ENCODE results near the gene PDLIM1.

Gene PDLIM1

GRCh38 chr10:95267251-95267650, 23.6 kb downstream of the PDLIM1 start:
- no peak for TF ChIP-seq CTCF (IDR thresholded peaks at IDR 0.05; ENCODE audit: low read depth, low read length, missing control alignments)

GRCh38 chr10:95266674-95267095, 24.1 kb downstream of the PDLIM1 start:
- no peak for TF ChIP-seq CTCF (IDR thresholded peaks at IDR 0.05; ENCODE audit: low read depth, low read length, missing control alignments)
- DNase-seq (ENCODE audit: extremely low read depth, low read depth): peak; percentile 57

More at GRCh38 chr10:95267251-95267650, 23.6 kb downstream of the PDLIM1 start:
- no peak for DNase-seq (ENCODE audit: extremely low read depth, low read depth)
- no peak overlapping the region for H3K4me3 ChIP-seq (replicated peaks; ENCODE audit: low read depth, low read length)

GRCh38 chr10:95265572-95265971, 25.2 kb downstream of the PDLIM1 start:
- no peak overlapping the region for H3K4me3 ChIP-seq (replicated peaks; ENCODE audit: low read depth, low read length)
- DNase-seq (ENCODE audit: extremely low read depth, low read depth): no peak
- TF ChIP-seq CTCF (IDR thresholded peaks at IDR 0.05; ENCODE audit: low read depth, low read length, missing control alignments): no peak

More at GRCh38 chr10:95266674-95267095, 24.1 kb downstream of the PDLIM1 start:
- H3K4me3 ChIP-seq (replicated peaks; ENCODE audit: low read depth, low read length): no peak overlapping the region

- H3K4me3 ChIP-seq (replicated peaks; ENCODE audit: low read depth, low read length): no peak overlapping the region
- TF ChIP-seq CTCF (IDR thresholded peaks at IDR 0.05; ENCODE audit: low read depth, low read length, missing control alignments): no peak
- no peak for DNase-seq (ENCODE audit: extremely low read depth, low read depth)
Measured at GRCh38 chr10:95264227-95265051, 26.4 kb downstream of the PDLIM1 start.

- TF ChIP-seq CTCF (IDR thresholded peaks at IDR 0.05; ENCODE audit: low read depth, low read length, missing control alignments): no peak
- H3K4me3 ChIP-seq (replicated peaks; ENCODE audit: low read depth, low read length): no peak overlapping the region
- DNase-seq (ENCODE audit: extremely low read depth, low read depth): no peak
Measured at GRCh38 chr10:95263864-95264226, 27.0 kb downstream of the PDLIM1 start.

- DNase-seq (ENCODE audit: extremely low read depth, low read depth): no peak
- no peak overlapping the region for H3K4me3 ChIP-seq (replicated peaks; ENCODE audit: low read depth, low read length)
- TF ChIP-seq CTCF (IDR thresholded peaks at IDR 0.05; ENCODE audit: low read depth, low read length, missing control alignments): no peak
Measured at GRCh38 chr10:95262763-95263518, 27.9 kb downstream of the PDLIM1 start.

All from HFF-Myc (cell line).